Fibroblast of villous mesenchyme (primary cell): Measurements from ENCODE around the gene PLEKHO2. TPM values are rescaled to one million over a fixed set of nuclear protein-coding genes. Genes with fewer than 3 reads are reported as not detected.

Source experiments
- DNase-seq: peaks from one replicate; pipeline ENCODE4 v3.0.0-alpha.2; 2010; ENCODE audit warnings: low read depth
- H3K4me3 ChIP-seq: 2 replicates; pipeline ENCODE4 v1.5.1; 2011; ENCODE audit warnings: low read depth, mild to moderate bottlenecking, low read length
- CTCF ChIP-seq: IDR thresholded peaks from 2 replicates; pipeline ENCODE4 v1.5.1; 2012; ENCODE audit warnings: low read depth, mild to moderate bottlenecking, low read length; ENCODE audit not compliant: insufficient read depth
- total RNA-seq: library from RNA; depleted of rRNA; stranded (reverse); fragments of >200 nt; gene quantifications from 2 replicates; pipeline ENCODE4 v1.2.3, GENCODE V29; 2012

Gene PLEKHO2
- total RNA-seq, 1 donor = 48.8 TPM

GRCh38 chr15:64898406-64898805, 56.7 kb downstream of the PLEKHO2 start:
- no peak for TF ChIP-seq CTCF
- no peak for DNase-seq
- H3K4me3 ChIP-seq = no peak overlapping the region

DNA sequence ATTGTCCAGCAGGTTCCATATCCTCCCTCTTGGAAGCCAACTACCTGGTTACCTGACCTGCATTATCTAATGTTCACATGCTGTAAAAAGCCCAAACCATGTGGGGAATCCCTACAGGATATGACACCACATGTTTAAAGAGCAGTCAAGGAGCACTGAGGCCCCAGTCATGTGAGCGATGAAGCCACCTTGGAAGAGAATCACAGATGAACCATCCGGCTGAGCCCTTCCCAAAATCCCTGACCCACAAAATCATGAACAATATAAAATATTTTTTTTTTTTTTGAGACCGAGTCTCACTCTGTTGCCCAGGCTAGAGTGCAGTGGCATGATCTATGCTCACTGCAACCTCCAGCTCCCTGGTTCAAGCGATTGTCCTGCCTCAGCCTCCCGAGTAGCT, 59.4 kb downstream of the PLEKHO2 start:
- no peak overlapping the region for H3K4me3 ChIP-seq
- no peak for DNase-seq
- no peak for TF ChIP-seq CTCF

- TF ChIP-seq CTCF = no peak
- no peak overlapping the region for H3K4me3 ChIP-seq
- no peak for DNase-seq
Observed at GRCh38 chr15:64901914-64902313, 60.2 kb downstream of the PLEKHO2 start.

GRCh38 chr15:64902863-64903262, 61.1 kb downstream of the PLEKHO2 start:
- DNase-seq = peak; percentile 23
- no peak for TF ChIP-seq CTCF
- no peak overlapping the region for H3K4me3 ChIP-seq

- no peak overlapping the region for H3K4me3 ChIP-seq
- no peak for TF ChIP-seq CTCF
- DNase-seq = peak; percentile 52
Observed at GRCh38 chr15:64903326-64903950, 61.7 kb downstream of the PLEKHO2 start.

DNA sequence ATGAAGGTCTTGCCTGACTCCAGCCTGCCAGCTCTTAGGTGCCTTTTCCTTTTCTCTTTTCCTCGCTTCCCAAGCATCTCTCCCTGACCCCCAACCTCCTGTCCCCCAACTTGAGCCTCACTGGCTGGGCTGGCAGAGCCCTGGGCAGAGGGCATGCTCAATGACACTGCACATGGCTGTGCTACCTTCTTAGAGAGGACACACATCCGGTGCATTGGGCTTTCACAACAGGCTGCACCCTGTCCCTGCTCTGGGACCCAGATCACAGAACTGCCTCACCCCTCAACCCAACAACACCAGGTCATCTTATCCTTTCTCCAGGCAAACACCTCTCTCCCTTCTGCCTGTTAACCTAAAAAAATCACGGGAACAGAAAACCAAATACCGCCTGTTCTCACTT, 62.5 kb downstream of the PLEKHO2 start:
- TF ChIP-seq CTCF = no peak
- no peak overlapping the region for H3K4me3 ChIP-seq
- DNase-seq = no peak

GRCh38 chr15:64905119-64905831, 63.6 kb downstream of the PLEKHO2 start:
- peak; percentile 96 for TF ChIP-seq CTCF
- peak; percentile 72 for DNase-seq
- peak overlapping the region; percentile 28 for H3K4me3 ChIP-seq
